Uterus (tissue), 2 donors: ENCODE data around the gene USF1.

ENCODE experiments used
- CTCF ChIP-seq, 4 experiments: fragments of 200-600 bp in 2 of 4; fragments of 450-650 bp in 2 of 4; sonication (generic) in 2 of 4; IDR thresholded peaks; one replicate each; pipeline ENCODE4 v1.5.1; 2016 to 2019; ENCODE audit warnings: antibody characterized with exemption in 4 of 4, mild to moderate bottlenecking in 2 of 4, moderate library complexity in 1 of 4
- POLR2A ChIP-seq, 2 donors: fragments of 450-650 bp; IDR thresholded peaks; one replicate each; pipeline ENCODE4 v1.6.1; 2016; ENCODE audit warnings: antibody characterized with exemption in 2 of 2, mild to moderate bottlenecking in 1 of 2, moderate library complexity in 1 of 2

- TF ChIP-seq CTCF (IDR thresholded peaks at IDR 0.05) (no peak), POLR2A (IDR thresholded peaks at IDR 0.05) (no peak)
Measured at GRCh38 chr1:160999376-160999775, 46.4 kb downstream of the USF1 start.
